Measurements from ENCODE around the gene USH1C.

DNA sequence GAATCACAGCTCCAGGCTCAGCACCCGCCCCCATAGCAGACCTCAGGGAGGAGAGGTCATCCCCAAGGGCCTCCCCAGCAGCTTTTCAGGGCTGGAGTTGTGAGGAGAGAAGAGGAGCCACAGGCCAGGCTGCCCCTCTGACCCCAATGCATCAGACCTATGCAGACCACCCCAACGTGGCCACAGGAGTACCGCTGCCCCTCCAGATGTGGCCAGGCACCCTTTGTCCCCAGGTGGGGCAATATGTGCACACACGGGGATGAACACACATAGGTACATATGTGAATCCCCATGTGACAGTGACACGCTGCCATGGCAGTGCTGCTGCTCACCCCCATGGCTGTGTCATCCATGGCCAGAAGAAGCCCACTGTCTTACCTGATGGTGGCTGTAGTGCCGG is 10.9 kb downstream of the USH1C start:
- TF ChIP-seq EZH2 (IDR thresholded peaks at IDR 0.05) (no peak), POLR2AphosphoS5 (IDR thresholded peaks at IDR 0.05; ENCODE audit: borderline replicate concordance, low read depth, low read length) (no peak), FOXP2 (optimal IDR thresholded peaks at IDR 0.05; ENCODE audit: control extremely low read depth, extremely low read length, insufficient read depth) (no peak)
